GM18507 (cell line): Measurements from ENCODE around the gene DUSP15.
"Not testable (repeated sequence)": the region's sequence is repeated elsewhere in the genome, so short reads cannot be mapped to it uniquely, and the experiment has no call there.

Experiments
- DNase-seq: peaks from one replicate; pipeline ENCODE4 v3.0.0; 2011; ENCODE audit warnings: low read depth; ENCODE audit not compliant: insufficient read length; ENCODE audit errors: extremely low spot score
- FAIRE-seq: peaks from 2 replicates; lab custom pipeline; 2011; peaks lifted over from hg19 to GRCh38; lab: Jason Lieb, UNC

DUSP15 gene

DNA sequence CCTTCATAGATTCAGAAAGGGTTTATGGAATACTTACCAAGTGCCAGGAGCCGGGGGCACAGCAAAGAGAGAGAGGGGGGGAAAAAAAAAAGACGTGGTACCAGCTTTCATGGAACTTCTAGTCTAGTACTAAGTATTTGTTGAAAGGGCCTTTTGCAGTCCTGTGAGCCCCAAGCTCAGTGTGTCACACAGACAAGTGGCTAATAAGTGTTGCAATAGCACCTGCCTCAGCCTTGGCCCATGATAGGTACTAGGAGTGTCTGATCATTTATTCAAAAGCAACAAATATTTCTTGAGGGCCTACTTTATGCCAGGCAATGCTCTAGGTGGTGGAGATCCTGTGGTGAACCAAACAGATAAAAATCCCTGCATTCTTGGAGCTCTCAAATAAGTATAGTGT is 43.3 kb downstream of the DUSP15 start:
- DNase-seq (no peak), FAIRE-seq (no peak)

DNA sequence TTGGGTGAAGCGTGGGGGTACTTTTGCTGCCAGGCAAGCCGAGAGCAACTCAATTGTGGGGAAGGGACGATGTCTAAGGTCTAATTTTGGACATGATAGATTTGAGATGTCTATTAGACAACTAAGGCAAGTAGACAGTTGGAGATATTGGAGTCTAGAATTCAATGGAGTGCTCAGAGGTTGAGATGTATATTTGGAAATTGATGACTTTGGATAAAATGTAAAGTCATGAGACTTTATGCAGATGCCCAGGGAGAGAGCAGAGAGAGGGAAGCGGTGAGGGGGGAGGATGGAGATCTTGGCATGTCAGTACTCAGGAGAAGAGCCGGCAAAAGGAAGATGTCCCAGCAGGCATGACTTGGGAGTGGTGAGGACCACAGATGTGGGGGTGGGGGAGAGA is 44.3 kb downstream of the DUSP15 start:
- FAIRE-seq (no peak), DNase-seq (no peak)

DNA sequence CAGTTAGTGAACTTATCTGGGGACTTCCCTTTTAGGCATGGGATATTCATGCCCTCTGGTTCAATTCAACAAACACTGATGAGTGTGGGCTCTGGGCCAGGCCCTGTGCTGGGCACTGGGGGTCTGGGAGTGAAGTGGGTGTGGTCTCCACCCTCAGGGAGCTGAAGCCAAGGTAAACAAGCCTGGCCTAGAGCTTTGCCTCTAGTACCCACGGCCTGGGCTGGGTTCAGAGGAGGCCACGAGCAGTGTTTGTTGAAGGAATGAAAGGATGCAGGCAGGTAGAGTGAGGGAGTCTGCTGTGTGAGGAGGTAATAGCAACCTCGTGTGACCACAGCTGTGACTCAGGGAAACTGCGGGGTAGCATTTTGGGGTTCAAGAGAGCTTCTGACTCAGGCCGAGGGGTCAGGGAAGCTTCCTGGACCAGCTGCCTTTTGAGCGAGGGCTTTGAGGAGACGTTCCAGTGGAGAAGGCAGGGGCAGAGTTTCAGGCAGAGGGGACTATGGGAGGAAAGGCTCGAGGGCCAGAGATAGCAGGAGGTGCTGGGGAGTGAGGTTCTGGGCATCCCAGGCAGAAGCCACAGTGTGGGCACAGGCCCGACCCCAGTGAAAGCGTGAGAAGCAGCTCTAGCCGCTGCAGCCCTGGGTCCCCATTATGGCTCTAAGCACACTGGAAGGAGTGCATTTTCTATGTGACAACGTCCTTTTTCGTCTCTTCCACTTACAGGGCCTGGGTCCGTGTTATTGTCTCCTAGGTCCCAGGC is 45.6 kb downstream of the DUSP15 start:
- FAIRE-seq = no peak
- DNase-seq = no peak

DNA sequence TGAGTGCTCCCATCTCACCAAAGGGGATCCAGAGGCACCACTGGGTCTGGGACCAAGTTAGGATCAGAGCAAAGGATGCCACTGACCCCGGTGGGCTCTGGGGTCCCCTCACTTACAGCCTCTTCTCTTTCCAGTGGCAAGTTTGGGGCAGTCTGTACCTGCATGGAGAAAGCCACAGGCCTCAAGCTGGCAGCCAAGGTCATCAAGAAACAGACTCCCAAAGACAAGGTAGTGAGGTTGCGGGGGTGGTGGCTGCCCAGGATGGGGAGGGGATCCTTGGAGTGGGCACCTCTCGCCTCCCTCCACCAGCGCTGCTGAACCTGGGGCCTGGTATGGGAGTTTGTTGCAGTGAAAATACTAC is 46.2 kb downstream of the DUSP15 start:
- no peak for DNase-seq
- FAIRE-seq = no peak

DNA sequence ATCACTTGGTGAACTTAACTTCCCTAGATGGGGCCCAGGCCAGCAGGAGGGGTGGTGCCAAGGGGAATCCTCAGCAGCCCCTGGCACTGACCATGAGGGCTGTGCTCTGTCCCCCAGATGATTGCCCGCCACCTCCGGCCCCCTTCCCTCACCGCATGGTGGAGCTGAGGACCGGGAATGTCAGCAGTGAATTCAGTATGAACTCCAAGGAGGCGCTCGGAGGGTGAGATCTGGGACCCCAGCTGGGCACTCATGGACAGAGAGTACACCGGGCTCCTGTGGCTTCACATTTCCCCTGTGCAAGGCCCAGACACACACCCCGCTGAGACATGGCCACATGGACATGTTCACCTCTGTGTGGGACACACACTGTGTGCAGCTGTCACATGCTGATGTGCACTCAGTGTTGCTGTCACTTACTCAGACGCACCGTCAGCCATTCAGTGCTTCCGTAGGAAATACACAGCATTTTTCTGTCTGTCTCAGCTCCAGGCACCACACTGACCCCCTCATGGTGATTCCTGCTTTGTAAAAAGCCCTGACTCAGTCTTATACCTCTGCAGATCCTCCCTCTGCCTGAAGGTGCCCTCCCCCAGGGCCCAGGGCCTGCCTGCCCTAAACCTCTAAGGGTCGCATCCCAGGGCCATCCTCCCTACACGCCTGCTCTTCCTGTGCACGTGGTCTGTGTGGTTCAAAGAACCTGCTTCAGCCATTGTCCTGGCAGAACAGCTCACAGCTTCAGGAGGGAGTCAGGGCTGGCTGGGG is 46.8 kb downstream of the DUSP15 start:
- FAIRE-seq = no peak
- no peak for DNase-seq

DNA sequence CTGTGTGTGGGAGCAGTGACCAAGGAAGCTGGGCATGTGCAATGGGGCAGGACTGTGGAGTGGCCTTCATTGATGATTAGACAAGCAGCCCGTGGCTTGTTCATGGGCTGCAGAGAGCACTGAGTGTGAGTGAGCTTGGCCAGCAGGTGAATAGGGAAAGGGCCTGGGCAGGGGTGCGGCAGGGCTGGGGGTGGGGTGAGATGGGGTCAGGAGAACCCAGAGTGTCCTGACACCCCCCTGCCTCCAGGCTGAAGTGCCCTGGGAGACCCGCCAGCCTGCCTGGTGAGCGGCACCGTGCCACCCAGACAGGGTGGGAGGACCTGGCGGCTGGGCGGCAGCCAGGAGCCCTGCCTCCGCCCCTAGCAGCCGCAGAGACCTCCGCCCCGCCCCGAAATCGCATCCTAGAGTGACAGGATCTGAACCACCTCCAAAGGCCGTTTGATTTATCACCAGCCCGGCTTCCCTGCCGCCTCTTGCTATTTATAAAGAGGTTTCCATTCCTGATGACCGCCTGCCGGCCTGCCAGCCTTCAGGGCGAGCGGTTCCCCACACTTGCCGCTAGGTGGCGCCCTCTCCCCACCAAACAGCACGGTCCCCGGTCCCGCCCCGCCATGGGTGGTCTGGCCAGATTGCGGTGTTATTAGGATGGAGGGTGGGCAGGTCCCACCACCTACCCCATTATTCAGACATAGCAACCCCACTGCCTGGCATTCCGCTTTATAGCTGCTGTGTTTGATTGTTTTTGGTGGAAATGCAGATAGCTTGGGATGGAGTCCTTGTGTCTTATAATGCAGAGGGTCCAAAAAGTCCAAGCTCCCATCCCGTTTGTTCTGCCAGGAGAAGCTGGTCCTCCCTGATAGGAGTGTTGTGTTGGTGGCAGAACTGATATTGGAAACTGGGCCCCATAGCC is 47.7 kb downstream of the DUSP15 start:
- peak; percentile 74 for DNase-seq
- peak; percentile 39 for FAIRE-seq

GRCh38 chr20:31821427-31821826 is 48.9 kb downstream of the DUSP15 start:
- DNase-seq (no peak), FAIRE-seq (no peak)

- no peak for DNase-seq
- FAIRE-seq = no peak
These were observed 50.1 kb downstream of the DUSP15 start for GRCh38 chr20:31820228-31820627.

- no peak for DNase-seq
- no peak for FAIRE-seq
These were observed 51.1 kb downstream of the DUSP15 start, which contains the start of gene MYLK2 for GRCh38 chr20:31819083-31819784. Gene MYLK2, plus strand, starts transcription at chr20:31819356. Its CDS starts 225 bp downstream, at chr20:31819581.

GRCh38 chr20:31818376-31818908 is 51.9 kb downstream of the DUSP15 start:
- no peak for DNase-seq
- FAIRE-seq = no peak

DNA sequence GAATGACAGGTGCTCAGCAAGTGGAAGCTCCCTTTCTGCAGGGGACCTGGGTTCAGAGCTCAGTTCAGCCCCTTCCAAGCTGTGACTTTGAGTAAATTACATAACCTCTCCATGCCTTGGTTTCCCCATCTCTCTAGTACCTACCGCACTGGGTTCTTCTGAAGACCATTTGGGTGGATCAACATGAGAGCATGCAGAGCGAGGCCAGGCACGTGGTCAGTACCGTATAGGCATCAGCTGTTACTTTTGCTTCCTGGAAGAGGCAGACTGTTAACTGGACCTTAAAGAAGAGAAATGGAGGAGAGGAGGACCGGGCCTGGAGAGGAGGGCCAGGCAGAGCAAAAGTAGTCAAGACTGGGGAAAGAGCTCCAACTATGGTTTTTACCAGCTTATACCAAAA is 52.9 kb downstream of the DUSP15 start:
- FAIRE-seq = no peak

GRCh38 chr20:31816221-31816620 is 54.1 kb downstream of the DUSP15 start:
- DNase-seq (no peak), FAIRE-seq (no peak)

More for the DNA sequence above, 52.9 kb downstream of the DUSP15 start:
- DNase-seq = no peak

GRCh38 chr20:31815408-31816188 is 54.7 kb downstream of the DUSP15 start:
- FAIRE-seq (no peak), DNase-seq (no peak)

DNA sequence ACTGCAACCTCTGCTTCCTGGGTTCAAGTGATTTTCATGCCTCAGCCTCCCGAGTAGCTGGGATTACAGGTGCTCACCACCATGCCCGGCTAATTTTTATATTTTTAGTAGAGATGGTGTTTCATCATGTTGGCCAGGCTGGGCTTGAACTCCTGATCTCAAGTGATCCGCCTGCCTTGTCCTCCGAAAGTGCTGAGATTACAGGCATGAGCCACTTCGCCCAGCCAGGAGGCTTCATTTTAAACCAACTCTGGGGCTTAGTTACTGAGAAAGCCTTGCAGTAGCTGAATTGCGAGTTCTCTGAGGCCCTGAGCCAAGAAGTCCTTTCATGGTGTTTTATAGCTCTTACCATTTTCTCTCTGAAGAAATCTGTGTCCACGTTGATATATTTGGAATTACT is 56.2 kb downstream of the DUSP15 start:
- FAIRE-seq = not testable (repeated sequence)

DNA sequence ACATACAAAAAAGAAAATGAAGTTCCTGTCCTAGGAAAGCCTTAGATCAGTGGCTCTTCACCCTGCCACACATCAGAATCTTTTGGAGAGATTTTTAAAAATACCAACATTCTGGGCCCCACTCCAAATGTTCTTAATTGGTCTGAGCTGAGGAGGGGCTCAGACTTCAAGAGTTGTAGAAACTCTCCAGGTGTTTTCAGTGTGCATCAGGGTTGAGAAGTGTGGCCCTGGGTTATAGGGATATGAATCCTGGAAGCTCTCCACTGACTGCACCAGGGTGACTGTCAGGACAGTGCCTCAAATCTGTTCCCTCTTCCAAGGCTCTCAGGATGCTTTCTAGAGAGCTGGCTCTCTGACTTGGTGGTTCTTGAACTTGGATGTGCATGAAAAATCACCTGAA is 56.7 kb downstream of the DUSP15 start:
- FAIRE-seq (no peak), DNase-seq (no peak)

More for the DNA sequence above, 56.2 kb downstream of the DUSP15 start:
- not testable (repeated sequence) for DNase-seq

GRCh38 chr20:31811796-31812728 is 58.3 kb downstream of the DUSP15 start:
- DNase-seq = no peak

GRCh38 chr20:31811198-31811597 is 59.1 kb downstream of the DUSP15 start:
- FAIRE-seq = no peak
- DNase-seq = no peak

More at GRCh38 chr20:31811796-31812728, 58.3 kb downstream of the DUSP15 start:
- FAIRE-seq = no peak
